ENCODE results near the gene CYP1B1. TPM values are rescaled to one million over a fixed set of nuclear protein-coding genes. Genes with fewer than 3 reads are reported as not detected.

Gene CYP1B1
- total RNA-seq = 100 to 1,000 TPM in 1 of 2 donors, 10 to 100 TPM in 1; 19.4 to 289 TPM

- intact Hi-C loops (cut with DNase I) = loop anchor here (2.0 to 5.0 kb wide), 4 partner anchors 38 to 199 kb away; no protein-coding TSS in a partner anchor
- H3K27me3 ChIP-seq (replicated peaks; ENCODE audit: insufficient read depth) = no peaks in the 10 kb centered on the region
- peak within 1 kb of the TSS; percentile 85 to 87 for H3K27ac ChIP-seq
- H3K9me3 ChIP-seq = no peaks in the 10 kb centered on the region
- WGBS = 2% methylated on average over 44 of the region's 46 CpGs
- H3K4me1 ChIP-seq (replicated peaks) = peaks cover 3% of the 10 kb centered on the region
- peak within 1 kb of the TSS; percentile 53 to 57 for H3K4me3 ChIP-seq
- H3K36me3 ChIP-seq = no peaks in the 10 kb centered on the region
- no peak for DNase-seq (ENCODE audit: low spot score)
- TF ChIP-seq POLR2A (IDR thresholded peaks at IDR 0.05) = peak; percentile 26
- TF ChIP-seq, protein P1, sequence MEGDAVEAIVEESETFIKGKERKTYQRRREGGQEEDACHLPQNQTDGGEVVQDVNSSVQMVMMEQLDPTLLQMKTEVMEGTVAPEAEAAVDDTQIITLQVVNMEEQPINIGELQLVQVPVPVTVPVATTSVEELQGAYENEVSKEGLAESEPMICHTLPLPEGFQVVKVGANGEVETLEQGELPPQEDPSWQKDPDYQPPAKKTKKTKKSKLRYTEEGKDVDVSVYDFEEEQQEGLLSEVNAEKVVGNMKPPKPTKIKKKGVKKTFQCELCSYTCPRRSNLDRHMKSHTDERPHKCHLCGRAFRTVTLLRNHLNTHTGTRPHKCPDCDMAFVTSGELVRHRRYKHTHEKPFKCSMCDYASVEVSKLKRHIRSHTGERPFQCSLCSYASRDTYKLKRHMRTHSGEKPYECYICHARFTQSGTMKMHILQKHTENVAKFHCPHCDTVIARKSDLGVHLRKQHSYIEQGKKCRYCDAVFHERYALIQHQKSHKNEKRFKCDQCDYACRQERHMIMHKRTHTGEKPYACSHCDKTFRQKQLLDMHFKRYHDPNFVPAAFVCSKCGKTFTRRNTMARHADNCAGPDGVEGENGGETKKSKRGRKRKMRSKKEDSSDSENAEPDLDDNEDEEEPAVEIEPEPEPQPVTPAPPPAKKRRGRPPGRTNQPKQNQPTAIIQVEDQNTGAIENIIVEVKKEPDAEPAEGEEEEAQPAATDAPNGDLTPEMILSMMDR (IDR thresholded peaks at IDR 0.05) = no peak
These were observed at the start of gene CYP1B1 for GRCh38 chr2:38075507-38076151. Gene CYP1B1, minus strand, starts transcription at chr2:38076151. Its CDS starts 763 bp downstream, at chr2:38075388.

GRCh38 chr2:38125007-38125406, 49.1 kb upstream of the CYP1B1 start:
- H3K4me1 ChIP-seq (replicated peaks) = no peaks in the 10 kb centered on the region
- intact Hi-C loops (cut with DNase I) = loop anchor here (10.0 kb wide), 1 partner anchor 60 kb away; no protein-coding TSS in a partner anchor
- no peaks in the 10 kb centered on the region for H3K36me3 ChIP-seq
- TF ChIP-seq POLR2AphosphoS5 (IDR thresholded peaks at IDR 0.05) = no peak
- TF ChIP-seq, protein P1 (IDR thresholded peaks at IDR 0.05) = no peak
- no peak for TF ChIP-seq POLR2A (IDR thresholded peaks at IDR 0.05)
- no peaks in the 10 kb centered on the region for H3K9me3 ChIP-seq
- DNase-seq (ENCODE audit: low spot score) = no peak
- 86% methylated on average over 5 of the region's 5 CpGs for WGBS
- H3K27me3 ChIP-seq (replicated peaks; ENCODE audit: insufficient read depth) = no peaks in the 10 kb centered on the region
- peak overlapping the region in 1 of 2 donors; percentile 25 for H3K27ac ChIP-seq
- H3K4me3 ChIP-seq = no peak overlapping the region

DNA sequence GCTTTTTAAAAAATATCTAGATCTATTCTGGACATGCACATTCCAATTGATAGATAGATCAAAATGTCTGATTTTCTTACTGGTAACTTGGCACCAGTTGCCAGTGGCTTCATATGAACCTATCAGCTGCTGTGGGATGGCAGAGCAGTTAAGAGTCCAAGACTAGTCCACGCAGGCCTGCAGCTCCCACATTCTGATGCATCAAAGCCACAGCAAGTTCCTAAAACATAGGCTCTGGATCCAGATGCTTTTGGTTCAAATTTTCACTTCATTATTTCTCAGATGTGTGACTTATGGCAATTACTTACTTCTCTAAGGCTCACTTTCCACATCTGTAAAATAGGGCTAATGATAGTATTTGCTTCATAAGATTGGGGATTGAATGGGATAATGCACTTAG, 48.0 kb upstream of the CYP1B1 start:
- DNase-seq (ENCODE audit: low spot score) = no peak
- no peaks in the 10 kb centered on the region for H3K4me1 ChIP-seq (replicated peaks)
- intact Hi-C loops (cut with DNase I) = loop anchor here (10.0 kb wide), 1 partner anchor 61 kb away; no protein-coding TSS in a partner anchor
- no peak overlapping the region for H3K27ac ChIP-seq
- no peaks in the 10 kb centered on the region for H3K9me3 ChIP-seq
- H3K27me3 ChIP-seq (replicated peaks; ENCODE audit: insufficient read depth) = no peaks in the 10 kb centered on the region
- 36% methylated on average over 1 of the region's 1 CpG for WGBS
- H3K4me3 ChIP-seq = no peak overlapping the region
- TF ChIP-seq POLR2A (IDR thresholded peaks at IDR 0.05) = no peak
- no peak for TF ChIP-seq POLR2AphosphoS5 (IDR thresholded peaks at IDR 0.05)
- TF ChIP-seq, protein P1 (IDR thresholded peaks at IDR 0.05) = no peak
- H3K36me3 ChIP-seq = no peaks in the 10 kb centered on the region

DNA sequence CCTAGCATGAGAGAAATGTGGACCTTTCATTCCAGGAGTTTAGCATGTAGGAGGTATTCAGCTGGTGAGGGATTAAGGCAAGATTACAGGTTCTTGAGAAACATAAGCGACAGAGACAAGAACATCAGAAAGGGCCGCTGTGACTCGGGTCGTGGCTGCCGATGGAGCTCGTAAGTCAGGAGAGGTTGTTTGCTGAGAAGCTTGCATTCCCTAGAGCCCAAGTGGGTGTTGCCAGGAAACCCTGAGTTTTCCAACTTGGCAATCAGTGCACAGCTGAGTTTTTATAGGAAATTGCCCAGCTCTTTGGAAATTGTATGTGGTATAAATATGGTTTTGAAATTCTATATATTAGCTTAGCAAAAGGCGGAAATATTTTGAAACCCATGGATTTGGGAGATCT, 46.4 kb upstream of the CYP1B1 start:
- DNase-seq (ENCODE audit: low spot score) = no peak
- Histone ChIP-seq H3K27me3 (replicated peaks; ENCODE audit: insufficient read depth) (no peaks in the 10 kb centered on the region), H3K27ac (no peak overlapping the region), H3K36me3 (no peaks in the 10 kb centered on the region), H3K4me1 (replicated peaks) (no peaks in the 10 kb centered on the region), H3K4me3 (no peak overlapping the region), H3K9me3 (no peaks in the 10 kb centered on the region)
- 29% methylated on average over 7 of the region's 7 CpGs for WGBS
- intact Hi-C loops (cut with DNase I) = loop anchor here (10.0 kb wide), 1 partner anchor 62 kb away; no protein-coding TSS in a partner anchor
- TF ChIP-seq POLR2A (IDR thresholded peaks at IDR 0.05) = no peak
- TF ChIP-seq, protein P1 (IDR thresholded peaks at IDR 0.05) = no peak
- TF ChIP-seq POLR2AphosphoS5 (IDR thresholded peaks at IDR 0.05) = peak; percentile 10

GRCh38 chr2:38121481-38121880, 45.5 kb upstream of the CYP1B1 start:
- H3K36me3 ChIP-seq = no peaks in the 10 kb centered on the region
- H3K9me3 ChIP-seq = no peaks in the 10 kb centered on the region
- H3K27ac ChIP-seq = no peak overlapping the region
- TF ChIP-seq POLR2A (IDR thresholded peaks at IDR 0.05) (no peak), POLR2AphosphoS5 (IDR thresholded peaks at IDR 0.05) (no peak)
- TF ChIP-seq, protein P1 (IDR thresholded peaks at IDR 0.05) = no peak
- H3K4me3 ChIP-seq = no peak overlapping the region
- no peaks in the 10 kb centered on the region for H3K4me1 ChIP-seq (replicated peaks)
- H3K27me3 ChIP-seq (replicated peaks; ENCODE audit: insufficient read depth) = no peaks in the 10 kb centered on the region
- no peak for DNase-seq (ENCODE audit: low spot score)
- intact Hi-C loops (cut with DNase I) = loop anchor here (10.0 kb wide), 1 partner anchor 63 kb away; no protein-coding TSS in a partner anchor
- 74% methylated on average over 2 of the region's 2 CpGs for WGBS

All from prostate gland (tissue), 2 donors.